B cell (primary cell): Measurements from ENCODE around the gene ISM1. TPM values are rescaled to one million over a fixed set of nuclear protein-coding genes. Genes with fewer than 3 reads are reported as not detected.

ENCODE experiments used
- ATAC-seq: fragments of 200-7000 bp; cut with Tn5 transposase; one replicate; pipeline ENCODE4 v1.10.0; 2021; ENCODE audit warnings: low read depth, mild to moderate bottlenecking, moderate number of reproducible peaks, moderate library complexity
- CTCF ChIA-PET: fragments of 350-600 bp; sonication (Branson Sonifier 250); formaldehyde crosslinking; loops from one replicate; lab custom pipeline; 2021; ENCODE audit warnings: antibody characterized with exemption, inconsistent platforms; lab: Charles Lee
- POLR2A ChIA-PET: fragments of 350-600 bp; sonication (Branson Sonifier 250); formaldehyde crosslinking; loops from one replicate; lab custom pipeline; 2021; ENCODE audit warnings: antibody characterized with exemption; lab: Charles Lee
- DNase-seq: peaks from one replicate; pipeline ENCODE4 v3.0.0; 2013
- H2AFZ ChIP-seq: 2 replicates; pipeline ENCODE4 v1.6.1; 2012; ENCODE audit warnings: mild to moderate bottlenecking, low read depth, low read length; ENCODE audit not compliant: insufficient read depth, poor library complexity, severe bottlenecking
- H3K27ac ChIP-seq, 2 donors: 1 replicate in 1 of 2; 2 replicates in 1 of 2; pipeline ENCODE4 v1.5.1; 2012 to 2013; ENCODE audit warnings: low read length in 2 of 2, mild to moderate bottlenecking in 2 of 2, moderate library complexity in 1 of 2
- H3K27me3 ChIP-seq, 4 experiments: fragments of 200-600 bp in 1 of 4; sonication (generic) in 1 of 4; replicated peaks in 1 of 4; 1 replicate in 2 of 4; 2 replicates in 2 of 4; pipeline versions ENCODE4 v1.6.1 to v1.7.0; 2013 to 2016; ENCODE audit warnings: low read length in 3 of 4, mild to moderate bottlenecking in 2 of 4, mixed read lengths in 1 of 4, moderate library complexity in 1 of 4; ENCODE audit not compliant: insufficient read depth in 4 of 4, control insufficient read depth in 3 of 4; ENCODE audit errors: control extremely low read depth in 1 of 4
- H3K36me3 ChIP-seq, 2 experiments: replicated peaks in 1 of 2; 1 replicate in 1 of 2; 2 replicates in 1 of 2; pipeline versions ENCODE4 v1.6.1 to v1.7.1; 2013; ENCODE audit warnings: low read length in 1 of 2; ENCODE audit not compliant: insufficient read depth in 2 of 2, control insufficient read depth in 1 of 2; ENCODE audit errors: control extremely low read depth in 1 of 2, extremely low read depth in 1 of 2
- H3K4me1 ChIP-seq, 2 donors: fragments of 200-600 bp in 1 of 2; sonication (generic) in 1 of 2; 1 replicate in 1 of 2; 2 replicates in 1 of 2; pipeline versions ENCODE4 v1.5.1 to v1.6.1; 2013 to 2017; ENCODE audit warnings: low read length in 2 of 2; ENCODE audit not compliant: control insufficient read depth in 2 of 2, insufficient read depth in 2 of 2
- H3K4me2 ChIP-seq: replicated peaks from 2 replicates; pipeline ENCODE3; 2012; ENCODE audit warnings: mild to moderate bottlenecking, low read depth, low read length; ENCODE audit not compliant: poor library complexity, severe bottlenecking
- H3K4me3 ChIP-seq, 5 experiments: fragments of 200-600 bp in 1 of 5; sonication (generic) in 1 of 5; 1 replicate in 3 of 5; 2 replicates in 2 of 5; pipeline versions ENCODE4 v1.5.1 to v1.7.0; 2011 to 2016; ENCODE audit warnings: low read length in 4 of 5, mild to moderate bottlenecking in 4 of 5, low read depth in 2 of 5, control low read depth in 1 of 5, moderate library complexity in 1 of 5; ENCODE audit not compliant: insufficient read depth in 1 of 5; ENCODE audit errors: control extremely low read depth in 1 of 5, extremely low read depth in 1 of 5
- H3K79me2 ChIP-seq: fragments of 200-600 bp; sonication (generic); one replicate; pipeline ENCODE4 v1.6.0; 2016; ENCODE audit warnings: low read length; ENCODE audit not compliant: control insufficient read depth, insufficient read depth
- H3K9ac ChIP-seq: fragments of 200-600 bp; sonication (generic); 2 replicates; pipeline ENCODE4 v1.6.1; 2017; ENCODE audit warnings: mild to moderate bottlenecking, low read length, moderate library complexity
- H3K9me3 ChIP-seq, 3 donors: one replicate each; pipeline versions ENCODE4 v1.6.1 to v1.7.1; 2013; ENCODE audit warnings: low read length in 2 of 3; ENCODE audit not compliant: control insufficient read depth in 2 of 3, insufficient read depth in 1 of 3; ENCODE audit errors: control extremely low read depth in 1 of 3
- H4K20me1 ChIP-seq: 2 replicates; pipeline ENCODE4 v1.6.0; 2012; ENCODE audit warnings: mild to moderate bottlenecking, low read length; ENCODE audit not compliant: insufficient read depth, control insufficient read depth, poor library complexity, severe bottlenecking
- H3K27ac Mint-ChIP-seq: one replicate; pipeline ENCODE4 v1.8.0; 2021; ENCODE audit warnings: mixed read lengths
- H3K27me3 Mint-ChIP-seq: one replicate; pipeline ENCODE4 v1.8.0; 2021; ENCODE audit warnings: mixed read lengths
- H3K4me1 Mint-ChIP-seq: one replicate; pipeline ENCODE4 v1.8.0; 2021; ENCODE audit warnings: mixed read lengths
- H3K4me3 Mint-ChIP-seq: one replicate; pipeline ENCODE4 v1.8.0; 2021; ENCODE audit warnings: mixed read lengths
- H3K9me3 Mint-ChIP-seq: one replicate; pipeline ENCODE4 v1.8.0; 2022; ENCODE audit warnings: mixed read lengths; ENCODE audit not compliant: insufficient read depth
- CTCF ChIP-seq: fragments of 200-600 bp; IDR thresholded peaks from one replicate; pipeline ENCODE4 v1.8.0; 2022; ENCODE audit warnings: antibody characterized with exemption, mild to moderate bottlenecking
- EZH2 ChIP-seq: IDR thresholded peaks from 2 replicates; pipeline ENCODE4 v1.6.1; 2012; ENCODE audit warnings: borderline replicate concordance, low read depth, mild to moderate bottlenecking, moderate library complexity, low read length; ENCODE audit not compliant: insufficient read depth, poor library complexity, severe bottlenecking
- WGBS: methylation state at CpG from one replicate; pipeline ENCODE4 v1.1.5; 2013; ENCODE audit warnings: missing lambda C conversion rate; ENCODE audit not compliant: insufficient coverage; 5-methylcytosine and 5-hydroxymethylcytosine counted together
- intact Hi-C: fragments of 100-400 bp; cut with micrococcal nuclease; formaldehyde crosslinking; loops from one replicate; pipeline ENCODE4 v1.10.0; 2022
- polyA plus RNA-seq: library from polyadenylated mRNA; depleted of rRNA; stranded (reverse); fragments of >200 nt; gene quantifications from 2 replicates; pipeline ENCODE4 v1.2.3, GENCODE V29; 2012
- total RNA-seq, 2 donors: library from RNA; stranded (reverse); fragments of 120-200 nt in 1 of 2; gene quantifications; 1 replicate in 1 of 2; 2 replicates in 1 of 2; pipeline versions ENCODE4 v1.2.3 to v1.2.4, GENCODE V29; 2013 to 2022

Gene ISM1
- total and polyA plus RNA-seq, 2 donors (not counting 1 experiment from before 2014, with no cell fraction given) = not detected

GRCh38 chr20:13280609-13281324, 59.7 kb downstream of the ISM1 start:
- ChIA-PET POLR2A (no interaction called here), CTCF (no interaction called here)
- TF ChIP-seq EZH2 (no peak), CTCF (no peak)
- no peak for ATAC-seq
- Histone ChIP-seq H3K4me2 (no peak overlapping the region), H3K4me3 (no peak overlapping the region), H3K79me2 (no peaks in the 10 kb centered on the region), H3K27ac (no peak overlapping the region), H3K9ac (no peak overlapping the region), H2AFZ (no peak overlapping the region), H3K9me3 (no peaks in the 10 kb centered on the region), H3K27me3 (peaks cover 0 to 3% (median 0%) of the 10 kb centered on the region in 4 experiments), H4K20me1 (no peaks in the 10 kb centered on the region), H3K36me3 (no peaks in the 10 kb centered on the region), H3K4me1 (no peaks in the 10 kb centered on the region)
- DNase-seq = no peak
- Mint-ChIP-seq H3K4me1 (no peaks in the 10 kb centered on the region), H3K9me3 (no peaks in the 10 kb centered on the region), H3K27ac (no peak overlapping the region), H3K27me3 (peaks cover 7% of the 10 kb centered on the region), H3K4me3 (no peak overlapping the region)
- 93% methylated on average over 1 of the region's 2 CpGs for WGBS
- intact Hi-C loops = no loop called here
